ENCODE results near the gene DKKL1. TPM values are rescaled to one million over a fixed set of nuclear protein-coding genes. Genes with fewer than 3 reads are reported as not detected.
A peak's percentile ranks its signal among the peaks of the same experiment; 100 is the strongest.

The DKKL1 gene
- total and polyA plus RNA-seq, 8 donors: 0.12 to 1.3 (median 0.46) TPM; not detected in 3

DNA sequence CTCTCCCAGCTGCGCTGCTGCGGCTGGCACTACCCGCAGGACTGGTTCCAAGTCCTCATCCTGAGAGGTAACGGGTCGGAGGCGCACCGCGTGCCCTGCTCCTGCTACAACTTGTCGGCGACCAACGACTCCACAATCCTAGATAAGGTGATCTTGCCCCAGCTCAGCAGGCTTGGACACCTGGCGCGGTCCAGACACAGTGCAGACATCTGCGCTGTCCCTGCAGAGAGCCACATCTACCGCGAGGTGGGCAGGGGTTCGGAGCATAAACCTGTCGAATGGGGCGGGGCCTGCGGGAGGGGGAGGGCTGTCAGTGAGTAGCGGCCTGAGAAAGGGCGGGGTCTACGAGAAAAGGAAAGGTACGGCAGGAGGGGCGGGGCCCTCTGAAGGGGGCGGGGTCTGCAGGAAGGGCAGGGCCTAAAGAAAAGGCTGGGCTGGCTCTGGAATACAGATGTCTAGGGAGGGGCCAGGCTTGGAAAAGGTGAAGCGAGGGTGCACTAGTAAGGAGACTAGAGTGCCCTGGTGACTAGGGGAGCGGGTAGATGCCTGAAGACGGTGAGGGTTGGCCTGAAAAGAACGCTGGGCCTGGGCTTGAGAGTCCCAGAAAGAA lies 24.9 kb upstream of the DKKL1 start:
- Histone ChIP-seq H3K27ac (peak overlapping the region; percentile 91 to 95 (median 94)), H3K36me3 (peaks cover 0 to 17% (median 0%) of the 10 kb centered on the region in 3 donors), H3K4me3 (peak overlapping the region; percentile 21 to 47 (median 30)), H3K27me3 (no peaks in the 10 kb centered on the region), H3K4me1 (peaks cover 0 to 6% (median 0%) of the 10 kb centered on the region in 3 donors), H3K9me3 (no peaks in the 10 kb centered on the region)
- TF ChIP-seq CTCF (IDR thresholded peaks at IDR 0.05): no peak
- intact Hi-C loops (cut with DNase I): no loop called here
- WGBS, 2 donors: 4 to 10% methylated on average over 30 of the region's 30 CpGs
- ATAC-seq (peak; percentile 77 to 85 (median 80)), DNase-seq (peak; percentile 93 to 98 (median 97)), FAIRE-seq (no peak)

- no peaks in the 10 kb centered on the region for H3K27me3 ChIP-seq
- peak; percentile 85 to 91 (median 87) for ATAC-seq
- H3K4me3 ChIP-seq: peak overlapping the region; percentile 21 to 47 (median 30)
- H3K9me3 ChIP-seq: no peaks in the 10 kb centered on the region
- peak; percentile 85 to 96 (median 92) for DNase-seq
- H3K4me1 ChIP-seq: peaks cover 0 to 6% (median 0%) of the 10 kb centered on the region in 3 donors
- WGBS, 2 donors: 4 to 5% methylated on average over 46 to 47 of the region's 47 CpGs
- intact Hi-C loops (cut with DNase I): no loop called here
- peak overlapping the region; percentile 91 to 95 (median 94) for H3K27ac ChIP-seq
- FAIRE-seq: no peak
- H3K36me3 ChIP-seq: peaks cover 0 to 19% (median 0%) of the 10 kb centered on the region in 3 donors
- TF ChIP-seq CTCF (IDR thresholded peaks at IDR 0.05): no peak
Observed at GRCh38 chr19:49339301-49340068, 24.2 kb upstream of the DKKL1 start.

GRCh38 chr19:49340069-49340864 lies 23.4 kb upstream of the DKKL1 start:
- TF ChIP-seq CTCF (IDR thresholded peaks at IDR 0.05): no peak
- FAIRE-seq (no peak), DNase-seq (peak; percentile 85 to 95 (median 92)), ATAC-seq (peak; percentile 72 to 80 (median 76))
- peaks cover 0 to 19% (median 0%) of the 10 kb centered on the region in 3 donors for H3K36me3 ChIP-seq
- peak overlapping the region; percentile 91 to 95 (median 94) for H3K27ac ChIP-seq
- H3K27me3 ChIP-seq: no peaks in the 10 kb centered on the region
- intact Hi-C loops (cut with DNase I): no loop called here
- H3K9me3 ChIP-seq: no peaks in the 10 kb centered on the region
- WGBS, 2 donors: 5 to 7% methylated on average over 35 to 36 of the region's 36 CpGs
- H3K4me3 ChIP-seq: peak overlapping the region; percentile 21 to 47 (median 30)
- peaks cover 0 to 6% (median 0%) of the 10 kb centered on the region in 3 donors for H3K4me1 ChIP-seq

DNA sequence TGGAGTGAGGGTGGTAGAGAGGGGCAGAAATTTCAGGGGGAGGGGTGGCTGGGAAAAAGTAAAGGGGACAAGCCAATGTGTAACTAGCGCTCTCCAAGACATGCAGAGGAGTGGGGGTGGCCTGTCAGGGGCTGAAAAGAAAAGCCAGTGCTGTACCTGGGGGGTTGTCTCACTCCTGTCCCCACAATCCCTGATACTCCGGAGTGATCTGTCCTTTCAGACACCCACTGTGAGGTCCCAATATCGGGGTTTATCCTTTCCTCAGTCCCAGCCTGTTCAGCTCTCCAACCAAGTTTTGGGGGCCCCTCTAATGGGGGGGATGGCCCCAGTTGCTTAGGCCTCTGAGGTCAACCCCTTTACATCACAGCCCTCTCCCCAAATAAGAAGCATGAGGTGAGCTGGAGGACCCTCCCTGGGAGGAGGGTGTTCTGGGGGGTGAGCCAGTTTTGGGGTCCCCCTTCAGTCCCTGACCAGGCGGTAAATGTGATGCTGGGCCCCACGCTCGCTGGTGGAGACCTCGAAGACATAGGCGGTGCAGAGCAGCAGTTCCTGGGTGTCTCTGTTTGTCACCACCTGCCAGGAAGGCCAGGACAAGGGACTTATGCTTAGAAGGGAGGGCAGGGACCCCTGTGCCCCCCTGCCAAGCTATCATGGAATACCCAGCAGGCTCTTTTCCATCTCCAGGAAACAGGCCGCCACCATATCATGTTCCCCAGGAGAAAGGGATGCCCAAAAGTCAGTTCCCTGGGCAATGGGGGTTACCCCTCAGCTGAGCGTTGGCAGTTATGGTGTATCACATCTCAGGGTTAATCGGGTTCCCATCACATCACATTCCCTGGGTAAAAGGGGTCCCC lies 22.6 kb upstream of the DKKL1 start:
- ATAC-seq (no peak), DNase-seq (peak in 4 of 6 donors; percentile 31 to 44 (median 38)), FAIRE-seq (no peak)
- Histone ChIP-seq H3K4me3 (no peak overlapping the region), H3K27me3 (no peaks in the 10 kb centered on the region), H3K36me3 (peaks cover 0 to 19% (median 0%) of the 10 kb centered on the region in 3 donors), H3K4me1 (peaks cover 0 to 6% (median 0%) of the 10 kb centered on the region in 3 donors), H3K27ac (peak overlapping the region; percentile 91 to 95 (median 94)), H3K9me3 (no peaks in the 10 kb centered on the region)
- TF ChIP-seq CTCF (IDR thresholded peaks at IDR 0.05): no peak
- 91 to 92% methylated on average over 11 of the region's 11 CpGs for WGBS, 2 donors
- intact Hi-C loops (cut with DNase I): no loop called here

All from pancreas (tissue), 10 donors.